ENCODE data around the gene DNAAF5.
"Not testable (repeated sequence)": the region's sequence is repeated elsewhere in the genome, so short reads cannot be mapped to it uniquely, and the experiment has no call there.

DNAAF5 gene

GRCh38 chr7:798921-799470 is 72.5 kb downstream of the DNAAF5 start:
- Histone ChIP-seq H3F3A (ENCODE audit: low read depth) (no peaks in the 10 kb centered on the region), H2AFZ (ENCODE audit: low read length) (no peak overlapping the region), H3K9me3 (ENCODE audit: insufficient read depth, low read depth, low read length) (no peaks in the 10 kb centered on the region), H4K20me1 (ENCODE audit: insufficient read depth, low read length, poor library complexity, severe bottlenecking) (no peaks in the 10 kb centered on the region), H3K9me2 (replicated peaks; ENCODE audit: low read depth, low read length) (no peaks in the 10 kb centered on the region), H3K4me2 (ENCODE audit: low read depth, low read length, poor library complexity, severe bottlenecking) (no peak overlapping the region), H3K9ac (ENCODE audit: low read depth, low read length, poor library complexity, severe bottlenecking) (no peak overlapping the region), H3K4me1 (ENCODE audit: insufficient read depth, low read length, poor library complexity, severe bottlenecking) (peaks cover 8% of the 10 kb centered on the region), H3K27me3 (ENCODE audit: insufficient read depth, low read length, poor library complexity, severe bottlenecking) (no peaks in the 10 kb centered on the region), H3K36me3 (ENCODE audit: insufficient read depth, low read length) (no peaks in the 10 kb centered on the region), H3K79me2 (ENCODE audit: insufficient read depth, low read length) (no peaks in the 10 kb centered on the region), H3K4me3 (ENCODE audit: low read length, poor library complexity, severe bottlenecking) (no peak overlapping the region)
- TF ChIP-seq EZH2phosphoT487 (IDR thresholded peaks at IDR 0.05; ENCODE audit: borderline replicate concordance): no peak
- no peak for TF ChIP-seq CTCF (conservative IDR thresholded peaks at IDR 0.05; ENCODE audit: low read length)

GRCh38 chr7:800692-801091 is 74.2 kb downstream of the DNAAF5 start:
- Histone ChIP-seq H3K4me2 (ENCODE audit: low read depth, low read length, poor library complexity, severe bottlenecking) (no peak overlapping the region), H3K27me3 (ENCODE audit: insufficient read depth, low read length, poor library complexity, severe bottlenecking) (no peaks in the 10 kb centered on the region), H3K4me1 (ENCODE audit: insufficient read depth, low read length, poor library complexity, severe bottlenecking) (peaks cover 8% of the 10 kb centered on the region), H3F3A (ENCODE audit: low read depth) (no peaks in the 10 kb centered on the region), H3K9me2 (replicated peaks; ENCODE audit: low read depth, low read length) (no peaks in the 10 kb centered on the region), H3K9me3 (ENCODE audit: insufficient read depth, low read depth, low read length) (no peaks in the 10 kb centered on the region), H3K4me3 (ENCODE audit: low read length, poor library complexity, severe bottlenecking) (no peak overlapping the region), H3K9ac (ENCODE audit: low read depth, low read length, poor library complexity, severe bottlenecking) (no peak overlapping the region), H3K79me2 (ENCODE audit: insufficient read depth, low read length) (no peaks in the 10 kb centered on the region), H2AFZ (ENCODE audit: low read length) (no peak overlapping the region), H3K36me3 (ENCODE audit: insufficient read depth, low read length) (no peaks in the 10 kb centered on the region), H4K20me1 (ENCODE audit: insufficient read depth, low read length, poor library complexity, severe bottlenecking) (no peaks in the 10 kb centered on the region)
- TF ChIP-seq CTCF (conservative IDR thresholded peaks at IDR 0.05; ENCODE audit: low read length) (no peak), EZH2phosphoT487 (IDR thresholded peaks at IDR 0.05; ENCODE audit: borderline replicate concordance) (no peak)

- H3K36me3 ChIP-seq (ENCODE audit: insufficient read depth, low read length); H3K27me3 ChIP-seq (ENCODE audit: insufficient read depth, low read length, poor library complexity, severe bottlenecking); H3K9me3 ChIP-seq (ENCODE audit: insufficient read depth, low read depth, low read length); H4K20me1 ChIP-seq (ENCODE audit: insufficient read depth, low read length, poor library complexity, severe bottlenecking); H3K4me1 ChIP-seq (ENCODE audit: insufficient read depth, low read length, poor library complexity, severe bottlenecking); H2AFZ ChIP-seq (ENCODE audit: low read length); H3K9me2 ChIP-seq (replicated peaks; ENCODE audit: low read depth, low read length); H3K4me3 ChIP-seq (ENCODE audit: low read length, poor library complexity, severe bottlenecking); H3K9ac ChIP-seq (ENCODE audit: low read depth, low read length, poor library complexity, severe bottlenecking); H3K79me2 ChIP-seq (ENCODE audit: insufficient read depth, low read length); H3F3A ChIP-seq (ENCODE audit: low read depth); H3K4me2 ChIP-seq (ENCODE audit: low read depth, low read length, poor library complexity, severe bottlenecking): not testable (repeated sequence)
Observed at GRCh38 chr7:801351-801750, 74.9 kb downstream of the DNAAF5 start.

- TF ChIP-seq EZH2phosphoT487 (IDR thresholded peaks at IDR 0.05; ENCODE audit: borderline replicate concordance): no peak
- no peak for TF ChIP-seq CTCF (conservative IDR thresholded peaks at IDR 0.05; ENCODE audit: low read length)
- Histone ChIP-seq H3K4me2 (ENCODE audit: low read depth, low read length, poor library complexity, severe bottlenecking) (no peak overlapping the region), H3K4me1 (ENCODE audit: insufficient read depth, low read length, poor library complexity, severe bottlenecking) (peaks cover 6% of the 10 kb centered on the region), H4K20me1 (ENCODE audit: insufficient read depth, low read length, poor library complexity, severe bottlenecking) (no peaks in the 10 kb centered on the region), H3K36me3 (ENCODE audit: insufficient read depth, low read length) (no peaks in the 10 kb centered on the region), H3K4me3 (ENCODE audit: low read length, poor library complexity, severe bottlenecking) (no peak overlapping the region), H3F3A (ENCODE audit: low read depth) (no peaks in the 10 kb centered on the region), H3K27me3 (ENCODE audit: insufficient read depth, low read length, poor library complexity, severe bottlenecking) (no peaks in the 10 kb centered on the region), H3K9ac (ENCODE audit: low read depth, low read length, poor library complexity, severe bottlenecking) (no peak overlapping the region), H3K9me2 (replicated peaks; ENCODE audit: low read depth, low read length) (no peaks in the 10 kb centered on the region), H2AFZ (ENCODE audit: low read length) (no peak overlapping the region), H3K9me3 (ENCODE audit: insufficient read depth, low read depth, low read length) (no peaks in the 10 kb centered on the region), H3K79me2 (ENCODE audit: insufficient read depth, low read length) (no peaks in the 10 kb centered on the region)
Observed at GRCh38 chr7:801940-802381, 75.5 kb downstream of the DNAAF5 start.
